K562 (cell line): Measurements from ENCODE around the gene CENPP. TPM values are rescaled to one million over a fixed set of nuclear protein-coding genes. Genes with fewer than 3 reads are reported as not detected.

Source experiments
- GABPA ChIP-seq: fragments of 200-800 bp; sonication (Bioruptor generic); conservative IDR thresholded peaks from 2 replicates; pipeline ENCODE4 v1.6.1; 2016; ENCODE audit warnings: low read depth, missing genetic modification characterization, missing compliant biosample characterization
- POLR2A ChIP-seq: fragments of 450-650 bp; conservative IDR thresholded peaks from 2 replicates; pipeline ENCODE4 v1.6.1; 2016
- POLR2AphosphoS5 ChIP-seq: IDR thresholded peaks from 2 replicates; pipeline ENCODE4 v1.6.1; 2011; ENCODE audit warnings: mild to moderate bottlenecking, low read depth, low read length, moderate library complexity; ENCODE audit not compliant: control insufficient read depth, insufficient read depth
- POLR2G ChIP-seq: fragments of 200-400 bp; formaldehyde crosslinking; IDR thresholded peaks from 2 replicates; pipeline ENCODE4 v1.6.1; 2017; ENCODE audit warnings: low read depth, mild to moderate bottlenecking, antibody characterized with exemption, low read length, moderate library complexity
- RAD21 ChIP-seq, 2 experiments: fragments of 250-450 bp in 1 of 2; fragments of 450-650 bp in 1 of 2; sonication (Bioruptor Pico) in 1 of 2; formaldehyde crosslinking in 1 of 2; IDR thresholded peaks in 1 of 2; conservative IDR thresholded peaks in 1 of 2; 2 replicates each; pipeline versions ENCODE4 v1.4.0 to v1.8.0; 2020 to 2022; ENCODE audit warnings: mild to moderate bottlenecking in 2 of 2, moderate library complexity in 1 of 2
- ZNF224 ChIP-seq: sonication (generic); formaldehyde crosslinking; IDR thresholded peaks from 2 replicates; pipeline ENCODE4 v1.8.0; 2022; ENCODE audit warnings: mild to moderate bottlenecking, missing genetic modification reagents
- ZNF551 ChIP-seq: fragments of 250-450 bp; sonication (Bioruptor Pico); IDR thresholded peaks from 2 replicates; pipeline ENCODE4 v1.5.0; 2021; ENCODE audit warnings: mild to moderate bottlenecking, moderate library complexity
- polyA plus RNA-seq, 8 experiments: library from polyadenylated mRNA; depleted of rRNA in 4 of 8; stranded (reverse) in 5 of 8; unstranded in 3 of 8; fragments of >200 nt; fragmentation: Nextera tagmentation in 2 of 8; fragmentation: Illumina TruSeq in 1 of 8; extraction: Ambion mirVana in 2 of 8; extraction: Trizol in 1 of 8; gene quantifications; 2 replicates each; pipeline versions ENCODE4 v1.2.1 to v1.2.3, GENCODE V29; 2011 to 2014; ENCODE audit warnings: inconsistent platforms in 1 of 8, missing spikeins in 1 of 8
- total RNA-seq, 7 experiments: library from RNA; depleted of rRNA in 6 of 7; stranded (reverse); fragments of >200 nt in 6 of 7; fragmentation: Illumina TruSeq in 2 of 7; extraction: Trizol in 2 of 7; gene quantifications; 2 replicates each; pipeline versions ENCODE4 v1.2.1 to v1.2.3, GENCODE V29; 2011 to 2021; ENCODE audit warnings: low replicate concordance in 1 of 7
- TF ChIP-seq, protein P1 (sequence below), 2 experiments: fragments of 450-650 bp; conservative IDR thresholded peaks; 2 replicates each; pipeline ENCODE4 v1.6.1; 2017; ENCODE audit warnings: mild to moderate bottlenecking in 2 of 2, moderate library complexity in 2 of 2
- TF ChIP-seq, protein P2 (sequence below): fragments of 450-650 bp; IDR thresholded peaks from 2 replicates; pipeline ENCODE4 v1.6.1; 2017; ENCODE audit warnings: antibody characterized with exemption
- TF ChIP-seq, protein P3 (sequence below): fragments of 250-450 bp; sonication (Bioruptor Pico); IDR thresholded peaks from 2 replicates; pipeline ENCODE4 v1.5.0; 2021; ENCODE audit warnings: mild to moderate bottlenecking, borderline replicate concordance
- TF ChIP-seq, protein P4 (sequence below): sonication (generic); formaldehyde crosslinking; IDR thresholded peaks from 2 replicates; pipeline ENCODE4 v1.5.0; 2020; ENCODE audit warnings: missing genetic modification reagents
- TF ChIP-seq, protein P5 (sequence below): fragments of 250-450 bp; sonication (Bioruptor Pico); IDR thresholded peaks from 2 replicates; pipeline ENCODE4 v1.4.0; 2020
- TF ChIP-seq, protein P6 (sequence below): sonication (generic); IDR thresholded peaks from 2 replicates; pipeline ENCODE4 v1.6.1; 2016

The CENPP gene
- total and polyA plus RNA-seq, 9 of the 15 experiments (the other 6 are each of a cell fraction or from before 2014, with no cell fraction given): 8.0 to 28.5 (median 17.9) TPM

DNA sequence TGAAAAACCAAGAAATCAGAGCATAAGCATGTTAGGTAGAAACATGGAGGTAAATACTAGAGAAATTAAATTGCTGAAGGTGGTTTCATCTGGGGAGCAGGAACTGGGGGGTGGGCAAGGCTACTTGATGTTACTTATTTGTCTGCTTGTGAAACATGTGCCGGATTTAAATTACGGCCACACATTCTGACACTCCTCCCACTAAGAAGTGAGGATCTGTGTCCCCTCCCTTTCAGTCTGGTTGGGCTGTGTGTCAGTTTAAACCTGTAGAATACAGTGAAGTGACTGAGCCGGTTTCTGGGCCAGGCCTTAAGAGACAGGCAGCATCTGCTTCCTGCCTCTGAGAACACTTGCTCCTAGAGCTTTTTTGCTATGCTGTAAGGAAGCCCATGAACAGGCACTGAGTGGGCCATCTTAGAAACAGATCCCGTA is 29.9 kb upstream of the CENPP start (continued):
- TF ChIP-seq RAD21 (CRISPR knock-in tag; conservative IDR thresholded peaks at IDR 0.05 in 1 of 2, IDR thresholded peaks at IDR 0.05 in 1 of 2): no peak
- TF ChIP-seq, protein P1, sequence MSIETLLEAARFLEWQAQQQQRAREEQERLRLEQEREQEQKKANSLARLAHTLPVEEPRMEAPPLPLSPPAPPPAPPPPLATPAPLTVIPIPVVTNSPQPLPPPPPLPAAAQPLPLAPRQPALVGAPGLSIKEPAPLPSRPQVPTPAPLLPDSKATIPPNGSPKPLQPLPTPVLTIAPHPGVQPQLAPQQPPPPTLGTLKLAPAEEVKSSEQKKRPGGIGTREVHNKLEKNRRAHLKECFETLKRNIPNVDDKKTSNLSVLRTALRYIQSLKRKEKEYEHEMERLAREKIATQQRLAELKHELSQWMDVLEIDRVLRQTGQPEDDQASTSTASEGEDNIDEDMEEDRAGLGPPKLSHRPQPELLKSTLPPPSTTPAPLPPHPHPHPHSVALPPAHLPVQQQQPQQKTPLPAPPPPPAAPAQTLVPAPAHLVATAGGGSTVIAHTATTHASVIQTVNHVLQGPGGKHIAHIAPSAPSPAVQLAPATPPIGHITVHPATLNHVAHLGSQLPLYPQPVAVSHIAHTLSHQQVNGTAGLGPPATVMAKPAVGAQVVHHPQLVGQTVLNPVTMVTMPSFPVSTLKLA (conservative IDR thresholded peaks at IDR 0.05): peak in 1 of 2 experiments; percentile 65
- TF ChIP-seq POLR2AphosphoS5: peak; percentile 63
- TF ChIP-seq, protein P2, sequence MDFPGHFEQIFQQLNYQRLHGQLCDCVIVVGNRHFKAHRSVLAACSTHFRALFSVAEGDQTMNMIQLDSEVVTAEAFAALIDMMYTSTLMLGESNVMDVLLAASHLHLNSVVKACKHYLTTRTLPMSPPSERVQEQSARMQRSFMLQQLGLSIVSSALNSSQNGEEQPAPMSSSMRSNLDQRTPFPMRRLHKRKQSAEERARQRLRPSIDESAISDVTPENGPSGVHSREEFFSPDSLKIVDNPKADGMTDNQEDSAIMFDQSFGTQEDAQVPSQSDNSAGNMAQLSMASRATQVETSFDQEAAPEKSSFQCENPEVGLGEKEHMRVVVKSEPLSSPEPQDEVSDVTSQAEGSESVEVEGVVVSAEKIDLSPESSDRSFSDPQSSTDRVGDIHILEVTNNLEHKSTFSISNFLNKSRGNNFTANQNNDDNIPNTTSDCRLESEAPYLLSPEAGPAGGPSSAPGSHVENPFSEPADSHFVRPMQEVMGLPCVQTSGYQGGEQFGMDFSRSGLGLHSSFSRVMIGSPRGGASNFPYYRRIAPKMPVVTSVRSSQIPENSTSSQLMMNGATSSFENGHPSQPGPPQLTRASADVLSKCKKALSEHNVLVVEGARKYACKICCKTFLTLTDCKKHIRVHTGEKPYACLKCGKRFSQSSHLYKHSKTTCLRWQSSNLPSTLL: no peak
- TF ChIP-seq, protein P3, sequence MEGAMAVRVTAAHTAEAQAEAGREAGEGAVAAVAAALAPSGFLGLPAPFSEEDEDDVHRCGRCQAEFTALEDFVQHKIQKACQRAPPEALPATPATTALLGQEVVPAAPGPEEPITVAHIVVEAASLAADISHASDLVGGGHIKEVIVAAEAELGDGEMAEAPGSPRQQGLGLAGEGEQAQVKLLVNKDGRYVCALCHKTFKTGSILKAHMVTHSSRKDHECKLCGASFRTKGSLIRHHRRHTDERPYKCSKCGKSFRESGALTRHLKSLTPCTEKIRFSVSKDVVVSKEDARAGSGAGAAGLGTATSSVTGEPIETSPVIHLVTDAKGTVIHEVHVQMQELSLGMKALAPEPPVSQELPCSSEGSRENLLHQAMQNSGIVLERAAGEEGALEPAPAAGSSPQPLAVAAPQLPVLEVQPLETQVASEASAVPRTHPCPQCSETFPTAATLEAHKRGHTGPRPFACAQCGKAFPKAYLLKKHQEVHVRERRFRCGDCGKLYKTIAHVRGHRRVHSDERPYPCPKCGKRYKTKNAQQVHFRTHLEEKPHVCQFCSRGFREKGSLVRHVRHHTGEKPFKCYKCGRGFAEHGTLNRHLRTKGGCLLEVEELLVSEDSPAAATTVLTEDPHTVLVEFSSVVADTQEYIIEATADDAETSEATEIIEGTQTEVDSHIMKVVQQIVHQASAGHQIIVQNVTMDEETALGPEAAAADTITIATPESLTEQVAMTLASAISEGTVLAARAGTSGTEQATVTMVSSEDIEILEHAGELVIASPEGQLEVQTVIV (CRISPR knock-in tag): no peak
- TF ChIP-seq POLR2G: peak; percentile 20; the same call in 1 of the 2 replicates
- TF ChIP-seq, protein P4, sequence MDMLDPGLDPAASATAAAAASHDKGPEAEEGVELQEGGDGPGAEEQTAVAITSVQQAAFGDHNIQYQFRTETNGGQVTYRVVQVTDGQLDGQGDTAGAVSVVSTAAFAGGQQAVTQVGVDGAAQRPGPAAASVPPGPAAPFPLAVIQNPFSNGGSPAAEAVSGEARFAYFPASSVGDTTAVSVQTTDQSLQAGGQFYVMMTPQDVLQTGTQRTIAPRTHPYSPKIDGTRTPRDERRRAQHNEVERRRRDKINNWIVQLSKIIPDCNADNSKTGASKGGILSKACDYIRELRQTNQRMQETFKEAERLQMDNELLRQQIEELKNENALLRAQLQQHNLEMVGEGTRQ: no peak
- TF ChIP-seq, protein P5, sequence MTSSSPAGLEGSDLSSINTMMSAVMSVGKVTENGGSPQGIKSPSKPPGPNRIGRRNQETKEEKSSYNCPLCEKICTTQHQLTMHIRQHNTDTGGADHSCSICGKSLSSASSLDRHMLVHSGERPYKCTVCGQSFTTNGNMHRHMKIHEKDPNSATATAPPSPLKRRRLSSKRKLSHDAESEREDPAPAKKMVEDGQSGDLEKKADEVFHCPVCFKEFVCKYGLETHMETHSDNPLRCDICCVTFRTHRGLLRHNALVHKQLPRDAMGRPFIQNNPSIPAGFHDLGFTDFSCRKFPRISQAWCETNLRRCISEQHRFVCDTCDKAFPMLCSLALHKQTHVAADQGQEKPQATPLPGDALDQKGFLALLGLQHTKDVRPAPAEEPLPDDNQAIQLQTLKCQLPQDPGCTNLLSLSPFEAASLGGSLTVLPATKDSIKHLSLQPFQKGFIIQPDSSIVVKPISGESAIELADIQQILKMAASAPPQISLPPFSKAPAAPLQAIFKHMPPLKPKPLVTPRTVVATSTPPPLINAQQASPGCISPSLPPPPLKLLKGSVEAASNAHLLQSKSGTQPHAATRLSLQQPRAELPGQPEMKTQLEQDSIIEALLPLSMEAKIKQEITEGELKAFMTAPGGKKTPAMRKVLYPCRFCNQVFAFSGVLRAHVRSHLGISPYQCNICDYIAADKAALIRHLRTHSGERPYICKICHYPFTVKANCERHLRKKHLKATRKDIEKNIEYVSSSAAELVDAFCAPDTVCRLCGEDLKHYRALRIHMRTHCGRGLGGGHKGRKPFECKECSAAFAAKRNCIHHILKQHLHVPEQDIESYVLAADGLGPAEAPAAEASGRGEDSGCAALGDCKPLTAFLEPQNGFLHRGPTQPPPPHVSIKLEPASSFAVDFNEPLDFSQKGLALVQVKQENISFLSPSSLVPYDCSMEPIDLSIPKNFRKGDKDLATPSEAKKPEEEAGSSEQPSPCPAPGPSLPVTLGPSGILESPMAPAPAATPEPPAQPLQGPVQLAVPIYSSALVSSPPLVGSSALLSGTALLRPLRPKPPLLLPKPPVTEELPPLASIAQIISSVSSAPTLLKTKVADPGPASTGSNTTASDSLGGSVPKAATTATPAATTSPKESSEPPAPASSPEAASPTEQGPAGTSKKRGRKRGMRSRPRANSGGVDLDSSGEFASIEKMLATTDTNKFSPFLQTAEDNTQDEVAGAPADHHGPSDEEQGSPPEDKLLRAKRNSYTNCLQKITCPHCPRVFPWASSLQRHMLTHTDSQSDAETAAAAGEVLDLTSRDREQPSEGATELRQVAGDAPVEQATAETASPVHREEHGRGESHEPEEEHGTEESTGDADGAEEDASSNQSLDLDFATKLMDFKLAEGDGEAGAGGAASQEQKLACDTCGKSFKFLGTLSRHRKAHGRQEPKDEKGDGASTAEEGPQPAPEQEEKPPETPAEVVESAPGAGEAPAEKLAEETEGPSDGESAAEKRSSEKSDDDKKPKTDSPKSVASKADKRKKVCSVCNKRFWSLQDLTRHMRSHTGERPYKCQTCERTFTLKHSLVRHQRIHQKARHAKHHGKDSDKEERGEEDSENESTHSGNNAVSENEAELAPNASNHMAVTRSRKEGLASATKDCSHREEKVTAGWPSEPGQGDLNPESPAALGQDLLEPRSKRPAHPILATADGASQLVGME: 0 out of 2 replicates have a peak, but pooled peaks have one; percentile 18
- TF ChIP-seq, protein P6, sequence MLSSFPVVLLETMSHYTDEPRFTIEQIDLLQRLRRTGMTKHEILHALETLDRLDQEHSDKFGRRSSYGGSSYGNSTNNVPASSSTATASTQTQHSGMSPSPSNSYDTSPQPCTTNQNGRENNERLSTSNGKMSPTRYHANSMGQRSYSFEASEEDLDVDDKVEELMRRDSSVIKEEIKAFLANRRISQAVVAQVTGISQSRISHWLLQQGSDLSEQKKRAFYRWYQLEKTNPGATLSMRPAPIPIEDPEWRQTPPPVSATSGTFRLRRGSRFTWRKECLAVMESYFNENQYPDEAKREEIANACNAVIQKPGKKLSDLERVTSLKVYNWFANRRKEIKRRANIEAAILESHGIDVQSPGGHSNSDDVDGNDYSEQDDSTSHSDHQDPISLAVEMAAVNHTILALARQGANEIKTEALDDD: no peak
- TF ChIP-seq ZNF551 (CRISPR knock-in tag): no peak
- TF ChIP-seq ZNF224 (CRISPR knock-in tag): no peak
- TF ChIP-seq GABPA: no peak
- peak; percentile 10; the same call in 1 of the 2 replicates for TF ChIP-seq POLR2A
